Naive thymus-derived CD8-positive, alpha-beta T cell (primary cell): ENCODE results near the gene PRSS50. TPM values are rescaled to one million over a fixed set of nuclear protein-coding genes. Genes with fewer than 3 reads are reported as not detected.

Source experiments
- polyA plus RNA-seq, 3 donors: library from polyadenylated mRNA; unstranded; fragments of 300-500 nt; fragmentation: Illumina TruSeq; gene quantifications; one replicate each; pipeline ENCODE4 v1.2.3, GENCODE V29; 2021
- total RNA-seq, 8 experiments: library from RNA in 2 of 8; stranded (reverse) in 2 of 8; gene quantifications; one replicate each; pipeline ENCODE4 v1.2.3 and lab custom pipeline; 2021 to 2026

The PRSS50 gene
- total and polyA plus RNA-seq, 5 experiments from 2014 or later = 0.05 TPM; not detected in 4

Other genes with a start within 250 kb of the PRSS50 start
- not detected for gene RTP3, start 219.9 kb downstream of the PRSS50 start, total RNA-seq
- gene RTP3, start 219.9 kb downstream of the PRSS50 start, polyA plus RNA-seq = not detected
- gene LRRC2, start 151.6 kb downstream of the PRSS50 start, total RNA-seq = under 1 TPM; 0.26 to 0.33 TPM
- gene LRRC2, start 151.6 kb downstream of the PRSS50 start, polyA plus RNA-seq = not detected
- not detected for gene FAM240A, start 105.3 kb downstream of the PRSS50 start, total RNA-seq
- not detected for gene FAM240A, start 105.3 kb downstream of the PRSS50 start, polyA plus RNA-seq
- gene ALS2CL, start 24.2 kb downstream of the PRSS50 start, total RNA-seq = 10 to 100 TPM in 1 of 2 experiments, 1 to 10 TPM in 1; 9.1 to 10.2 TPM
- gene ALS2CL, start 24.2 kb downstream of the PRSS50 start, polyA plus RNA-seq = 1 to 10 TPM in 1 of 3 donors, under 1 TPM in 2; 0.48 to 1.2 (median 0.85) TPM
- 1 to 10 TPM; 2.1 to 2.2 TPM for gene TMIE, start 16.5 kb downstream of the PRSS50 start, total RNA-seq
- gene TMIE, start 16.5 kb downstream of the PRSS50 start, polyA plus RNA-seq = 1 to 10 TPM in 2 of 3 donors, under 1 TPM in 1; 0.29 to 1.4 (median 1.1) TPM
- gene MYL3, start 145.6 kb upstream of the PRSS50 start, total RNA-seq = not detected
- gene MYL3, start 145.6 kb upstream of the PRSS50 start, polyA plus RNA-seq = not detected
- gene PTH1R, start 159.9 kb upstream of the PRSS50 start, total RNA-seq = not detected
- gene PTH1R, start 159.9 kb upstream of the PRSS50 start, polyA plus RNA-seq = not detected